ENCODE data around the gene IRX2. TPM values are rescaled to one million over a fixed set of nuclear protein-coding genes. Genes with fewer than 3 reads are reported as not detected.

Gene IRX2
- total RNA-seq, 2 experiments from 2014 or later = not detected

GRCh38 chr5:2714805-2715204, 36.7 kb downstream of the IRX2 start:
- Mint-ChIP-seq H3K27me3 (peaks cover 1% of the 10 kb centered on the region), H3K9me3 (no peaks in the 10 kb centered on the region), H3K36me3 (no peaks in the 10 kb centered on the region), H3K4me1 (ENCODE audit: low read depth) (no peaks in the 10 kb centered on the region), H3K4me3 (no peak overlapping the region), H3K27ac (no peak overlapping the region)
- DNase-seq = no peak
- intact Hi-C loops (cut with micrococcal nuclease) = no loop called here
- ChIA-PET CTCF (no interaction called here), POLR2A (no interaction called here)

DNA sequence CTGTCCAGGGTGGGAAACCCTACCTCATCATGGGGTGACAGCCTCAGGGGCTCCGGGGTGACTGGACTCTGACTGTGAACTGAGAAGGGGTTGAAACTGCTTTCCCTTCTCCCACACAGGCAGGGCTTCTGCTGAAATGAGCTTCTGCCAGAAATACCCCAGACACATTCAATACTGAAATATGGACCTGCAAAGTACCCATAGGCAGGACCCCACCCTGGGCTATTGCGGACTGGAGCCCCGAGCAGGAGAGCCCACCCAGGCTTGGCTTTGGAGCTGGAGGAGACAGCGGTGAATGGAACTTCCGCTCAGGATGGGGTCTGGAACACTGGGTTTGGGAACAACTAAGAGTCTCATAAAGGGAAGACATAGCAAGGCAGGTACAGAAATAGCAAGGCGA, 37.5 kb downstream of the IRX2 start:
- no peak for DNase-seq
- Mint-ChIP-seq H3K27me3 (peaks cover 1% of the 10 kb centered on the region), H3K4me3 (no peak overlapping the region), H3K4me1 (ENCODE audit: low read depth) (no peaks in the 10 kb centered on the region), H3K27ac (no peak overlapping the region), H3K36me3 (no peaks in the 10 kb centered on the region), H3K9me3 (no peaks in the 10 kb centered on the region)
- ChIA-PET POLR2A (no interaction called here), CTCF (no interaction called here)
- intact Hi-C loops (cut with micrococcal nuclease) = no loop called here

GRCh38 chr5:2711446-2712425, 39.7 kb downstream of the IRX2 start:
- H3K4me1 Mint-ChIP-seq (ENCODE audit: low read depth) = no peaks in the 10 kb centered on the region
- no peak overlapping the region for H3K4me3 Mint-ChIP-seq
- no peaks in the 10 kb centered on the region for H3K9me3 Mint-ChIP-seq
- no peak for DNase-seq
- H3K27me3 Mint-ChIP-seq = no peaks in the 10 kb centered on the region
- no peaks in the 10 kb centered on the region for H3K36me3 Mint-ChIP-seq
- CTCF ChIA-PET = no interaction called here
- POLR2A ChIA-PET = no interaction called here
- H3K27ac Mint-ChIP-seq = no peak overlapping the region
- intact Hi-C loops (cut with micrococcal nuclease) = no loop called here

GRCh38 chr5:2710910-2711309, 40.6 kb downstream of the IRX2 start:
- H3K36me3 Mint-ChIP-seq = no peaks in the 10 kb centered on the region
- H3K9me3 Mint-ChIP-seq = no peaks in the 10 kb centered on the region
- intact Hi-C loops (cut with micrococcal nuclease) = no loop called here
- no peak overlapping the region for H3K27ac Mint-ChIP-seq
- no peak for DNase-seq
- H3K4me3 Mint-ChIP-seq = no peak overlapping the region
- H3K4me1 Mint-ChIP-seq (ENCODE audit: low read depth) = no peaks in the 10 kb centered on the region
- no peaks in the 10 kb centered on the region for H3K27me3 Mint-ChIP-seq
- CTCF ChIA-PET = no interaction called here
- POLR2A ChIA-PET = no interaction called here

DNA sequence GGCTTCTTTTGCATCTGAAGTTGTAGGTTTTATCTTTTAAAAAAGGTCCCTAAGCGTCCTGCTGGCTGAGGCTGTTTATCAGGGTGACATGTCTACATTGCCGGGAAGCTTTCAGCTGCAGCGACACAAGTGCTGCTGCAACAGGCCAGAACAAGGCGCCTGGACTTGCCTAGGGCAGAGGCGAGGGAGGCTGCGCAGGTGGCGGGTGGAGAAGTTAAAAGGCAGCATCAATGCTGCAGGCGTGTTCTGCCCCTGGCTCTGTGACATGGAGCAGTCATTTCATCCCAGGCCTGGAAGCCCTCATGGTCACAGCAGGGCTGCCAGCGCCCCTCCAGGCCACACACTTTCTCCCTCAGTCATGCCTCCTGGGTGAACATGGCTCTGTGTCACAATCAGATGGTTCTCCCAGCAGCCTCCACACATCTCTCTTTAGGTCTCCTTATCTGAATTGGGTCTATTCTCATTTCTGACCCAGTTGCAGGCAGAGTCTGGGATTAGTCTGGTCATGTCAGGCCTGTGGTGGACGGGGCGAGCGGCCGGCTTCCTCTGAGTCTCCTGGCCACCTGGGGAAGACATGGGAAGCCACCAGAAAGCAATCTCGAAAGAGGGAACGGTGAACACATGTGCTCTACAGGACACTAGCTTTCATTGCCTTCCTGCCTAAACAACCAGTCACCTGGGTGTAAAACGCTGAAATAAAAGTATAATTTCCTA, 41.3 kb downstream of the IRX2 start:
- H3K36me3 Mint-ChIP-seq = no peaks in the 10 kb centered on the region
- no peak for DNase-seq
- no peak overlapping the region for H3K27ac Mint-ChIP-seq
- no peaks in the 10 kb centered on the region for H3K9me3 Mint-ChIP-seq
- H3K27me3 Mint-ChIP-seq = no peaks in the 10 kb centered on the region
- CTCF ChIA-PET = no interaction called here
- H3K4me3 Mint-ChIP-seq = no peak overlapping the region
- H3K4me1 Mint-ChIP-seq (ENCODE audit: low read depth) = no peaks in the 10 kb centered on the region
- POLR2A ChIA-PET = no interaction called here
- intact Hi-C loops (cut with micrococcal nuclease) = no loop called here

GRCh38 chr5:2708751-2709150, 42.7 kb downstream of the IRX2 start:
- H3K36me3 Mint-ChIP-seq = no peaks in the 10 kb centered on the region
- ChIA-PET POLR2A (no interaction called here), CTCF (no interaction called here)
- H3K9me3 Mint-ChIP-seq = peaks cover 4% of the 10 kb centered on the region
- no peak overlapping the region for H3K27ac Mint-ChIP-seq
- H3K27me3 Mint-ChIP-seq = no peaks in the 10 kb centered on the region
- H3K4me3 Mint-ChIP-seq = no peak overlapping the region
- DNase-seq = no peak
- no peaks in the 10 kb centered on the region for H3K4me1 Mint-ChIP-seq (ENCODE audit: low read depth)
- intact Hi-C loops (cut with micrococcal nuclease) = no loop called here

- intact Hi-C loops (cut with micrococcal nuclease) = no loop called here
- peaks cover 4% of the 10 kb centered on the region for H3K9me3 Mint-ChIP-seq
- CTCF ChIA-PET = no interaction called here
- H3K4me3 Mint-ChIP-seq = no peak overlapping the region
- POLR2A ChIA-PET = no interaction called here
- DNase-seq = no peak
- H3K27ac Mint-ChIP-seq = no peak overlapping the region
- H3K4me1 Mint-ChIP-seq (ENCODE audit: low read depth) = no peaks in the 10 kb centered on the region
- H3K36me3 Mint-ChIP-seq = no peaks in the 10 kb centered on the region
- H3K27me3 Mint-ChIP-seq = no peaks in the 10 kb centered on the region
Observed at GRCh38 chr5:2708132-2708531, 43.3 kb downstream of the IRX2 start.

GRCh38 chr5:2705861-2706260, 45.6 kb downstream of the IRX2 start:
- no peak for DNase-seq
- no peaks in the 10 kb centered on the region for H3K4me1 Mint-ChIP-seq (ENCODE audit: low read depth)
- POLR2A ChIA-PET = no interaction called here
- H3K27me3 Mint-ChIP-seq = no peaks in the 10 kb centered on the region
- no peaks in the 10 kb centered on the region for H3K36me3 Mint-ChIP-seq
- CTCF ChIA-PET = no interaction called here
- H3K4me3 Mint-ChIP-seq = no peak overlapping the region
- H3K9me3 Mint-ChIP-seq = peaks cover 4% of the 10 kb centered on the region
- intact Hi-C loops (cut with micrococcal nuclease) = no loop called here
- H3K27ac Mint-ChIP-seq = no peak overlapping the region

DNA sequence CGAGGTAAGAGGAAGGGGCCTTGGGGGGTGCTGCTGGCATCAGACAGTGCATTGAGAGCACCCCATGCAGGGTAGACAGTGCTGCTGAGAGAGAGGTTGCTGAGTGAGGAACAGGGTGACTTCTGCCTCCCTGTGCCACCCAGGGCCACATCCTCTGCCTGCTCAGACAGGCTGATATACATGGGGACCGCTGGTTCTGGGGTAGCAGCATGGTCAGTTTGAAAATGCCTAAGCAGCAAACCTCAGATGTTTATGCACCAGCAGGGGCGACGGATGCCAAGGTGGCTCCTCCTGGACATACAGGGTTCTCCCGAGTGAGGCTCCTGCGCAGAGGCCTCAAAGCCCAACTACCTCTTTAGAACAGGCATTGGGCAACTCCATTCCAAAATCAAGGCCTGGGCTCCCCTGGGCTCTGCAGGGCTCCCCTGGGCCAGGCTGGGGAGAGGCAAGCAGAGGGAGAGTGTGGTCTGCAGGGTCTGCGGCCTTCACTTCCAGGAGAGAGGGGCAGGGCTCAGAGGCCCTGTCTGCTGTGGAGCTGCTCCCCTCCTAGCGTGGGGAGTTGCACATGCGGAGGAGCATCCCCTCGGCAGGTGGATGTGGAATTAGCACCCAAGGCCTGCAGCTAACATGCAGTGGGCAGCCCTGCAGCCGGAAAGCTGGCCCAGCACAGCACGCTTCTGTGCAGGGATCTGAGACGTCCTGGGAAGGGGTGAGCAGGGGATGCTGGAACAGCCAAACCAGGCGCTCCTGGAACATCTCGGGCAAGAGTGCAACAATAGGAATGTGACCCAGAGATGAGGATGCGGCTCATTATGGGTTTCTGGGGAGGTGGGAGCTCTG, 46.5 kb downstream of the IRX2 start:
- Mint-ChIP-seq H3K4me3 (no peak overlapping the region), H3K27ac (no peak overlapping the region), H3K9me3 (peaks cover 4% of the 10 kb centered on the region), H3K36me3 (no peaks in the 10 kb centered on the region), H3K27me3 (no peaks in the 10 kb centered on the region), H3K4me1 (ENCODE audit: low read depth) (no peaks in the 10 kb centered on the region)
- POLR2A ChIA-PET = no interaction called here
- CTCF ChIA-PET = no interaction called here
- DNase-seq = no peak
- intact Hi-C loops (cut with micrococcal nuclease) = no loop called here

- H3K27me3 Mint-ChIP-seq = no peaks in the 10 kb centered on the region
- no peaks in the 10 kb centered on the region for H3K36me3 Mint-ChIP-seq
- peaks cover 4% of the 10 kb centered on the region for H3K9me3 Mint-ChIP-seq
- POLR2A ChIA-PET = no interaction called here
- no peak overlapping the region for H3K27ac Mint-ChIP-seq
- intact Hi-C loops (cut with micrococcal nuclease) = no loop called here
- H3K4me1 Mint-ChIP-seq (ENCODE audit: low read depth) = no peaks in the 10 kb centered on the region
- CTCF ChIA-PET = no interaction called here
- H3K4me3 Mint-ChIP-seq = no peak overlapping the region
- DNase-seq = no peak
Observed at GRCh38 chr5:2704111-2704510, 47.4 kb downstream of the IRX2 start.

DNA sequence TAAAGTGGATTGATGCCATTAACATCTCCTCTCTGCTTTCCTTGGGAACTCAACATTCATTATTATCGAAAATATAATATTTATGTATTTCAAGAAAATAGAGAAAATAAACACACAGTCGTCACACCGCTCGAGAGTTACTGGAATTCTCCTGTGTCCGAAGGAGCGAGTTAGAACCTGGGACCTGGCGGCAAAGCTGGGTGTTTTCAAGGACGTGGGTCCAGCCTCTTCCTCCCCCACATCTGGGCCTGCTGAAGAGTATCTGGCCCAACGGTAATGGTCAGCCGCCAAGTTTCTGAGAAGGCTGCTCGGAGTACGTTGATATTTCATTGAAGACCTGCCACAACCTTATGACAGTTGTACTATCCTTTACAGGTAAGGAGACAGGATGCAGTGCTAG, 47.9 kb downstream of the IRX2 start:
- POLR2A ChIA-PET = no interaction called here
- Mint-ChIP-seq H3K9me3 (peaks cover 4% of the 10 kb centered on the region), H3K36me3 (no peaks in the 10 kb centered on the region), H3K4me3 (no peak overlapping the region), H3K27ac (no peak overlapping the region), H3K27me3 (no peaks in the 10 kb centered on the region), H3K4me1 (ENCODE audit: low read depth) (no peaks in the 10 kb centered on the region)
- intact Hi-C loops (cut with micrococcal nuclease) = no loop called here
- CTCF ChIA-PET = no interaction called here
- no peak for DNase-seq

GRCh38 chr5:2703041-2703440, 48.4 kb downstream of the IRX2 start:
- no peak overlapping the region for H3K4me3 Mint-ChIP-seq
- H3K4me1 Mint-ChIP-seq (ENCODE audit: low read depth) = no peaks in the 10 kb centered on the region
- H3K27ac Mint-ChIP-seq = no peak overlapping the region
- no peaks in the 10 kb centered on the region for H3K36me3 Mint-ChIP-seq
- intact Hi-C loops (cut with micrococcal nuclease) = no loop called here
- DNase-seq = no peak
- POLR2A ChIA-PET = no interaction called here
- CTCF ChIA-PET = no interaction called here
- H3K9me3 Mint-ChIP-seq = peaks cover 4% of the 10 kb centered on the region
- no peaks in the 10 kb centered on the region for H3K27me3 Mint-ChIP-seq

Data from activated CD4-positive, alpha-beta memory T cell treated with anti-CD3 and anti-CD28 coated beads for 36 hours (primary cell).